Measurements from ENCODE around the gene TEDDM1.
A peak's percentile ranks its signal among the peaks of the same experiment; 100 is the strongest.

DNA sequence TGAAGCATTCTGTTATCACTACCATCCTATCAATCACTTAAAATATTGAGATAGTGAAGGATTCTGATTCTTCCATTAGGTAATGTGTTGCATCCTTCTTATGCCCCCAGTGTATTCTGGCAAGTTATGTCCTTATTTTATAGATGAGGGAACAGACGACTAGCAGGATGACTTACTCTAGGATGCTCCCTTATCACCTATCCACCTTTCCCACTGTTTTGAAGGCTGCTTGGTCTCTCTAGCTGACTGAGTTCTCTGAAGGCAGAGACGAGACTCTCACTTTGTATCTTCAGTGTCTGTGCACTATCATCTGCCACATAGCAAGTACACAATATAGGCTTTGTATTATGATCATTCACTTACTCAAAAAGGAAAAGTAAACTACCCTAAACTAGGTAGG, 12.9 kb downstream of the TEDDM1 start:
- peak in 1 of 2 donors; percentile 74 for TF ChIP-seq EP300 (IDR thresholded peaks at IDR 0.05)
- TF ChIP-seq, protein P1, sequence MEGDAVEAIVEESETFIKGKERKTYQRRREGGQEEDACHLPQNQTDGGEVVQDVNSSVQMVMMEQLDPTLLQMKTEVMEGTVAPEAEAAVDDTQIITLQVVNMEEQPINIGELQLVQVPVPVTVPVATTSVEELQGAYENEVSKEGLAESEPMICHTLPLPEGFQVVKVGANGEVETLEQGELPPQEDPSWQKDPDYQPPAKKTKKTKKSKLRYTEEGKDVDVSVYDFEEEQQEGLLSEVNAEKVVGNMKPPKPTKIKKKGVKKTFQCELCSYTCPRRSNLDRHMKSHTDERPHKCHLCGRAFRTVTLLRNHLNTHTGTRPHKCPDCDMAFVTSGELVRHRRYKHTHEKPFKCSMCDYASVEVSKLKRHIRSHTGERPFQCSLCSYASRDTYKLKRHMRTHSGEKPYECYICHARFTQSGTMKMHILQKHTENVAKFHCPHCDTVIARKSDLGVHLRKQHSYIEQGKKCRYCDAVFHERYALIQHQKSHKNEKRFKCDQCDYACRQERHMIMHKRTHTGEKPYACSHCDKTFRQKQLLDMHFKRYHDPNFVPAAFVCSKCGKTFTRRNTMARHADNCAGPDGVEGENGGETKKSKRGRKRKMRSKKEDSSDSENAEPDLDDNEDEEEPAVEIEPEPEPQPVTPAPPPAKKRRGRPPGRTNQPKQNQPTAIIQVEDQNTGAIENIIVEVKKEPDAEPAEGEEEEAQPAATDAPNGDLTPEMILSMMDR (IDR thresholded peaks at IDR 0.05), result no peak
